CD14-positive monocyte (primary cell): ENCODE results near the gene IL15RA. TPM values are rescaled to one million over a fixed set of nuclear protein-coding genes. Genes with fewer than 3 reads are reported as not detected.
"Not testable (repeated sequence)": the region's sequence is repeated elsewhere in the genome, so short reads cannot be mapped to it uniquely, and the experiment has no call there.

Experiments used
- DNase-seq, 3 donors: peaks; one replicate each; pipeline ENCODE4 v3.0.0-alpha.2; 2011 to 2022
- H2AFZ ChIP-seq: 2 replicates; pipeline ENCODE4 v1.6.0; 2012; ENCODE audit warnings: mild to moderate bottlenecking, low read depth, low read length, inconsistent platforms; ENCODE audit not compliant: insufficient read depth, poor library complexity, severe bottlenecking
- H3K27ac ChIP-seq, 2 donors: 1 replicate in 1 of 2; 2 replicates in 1 of 2; pipeline ENCODE4 v1.5.1; 2012 to 2013; ENCODE audit warnings: low read length in 2 of 2, control low read depth in 1 of 2, inconsistent platforms in 1 of 2, low read depth in 1 of 2, mild to moderate bottlenecking in 1 of 2
- H3K27me3 ChIP-seq, 2 donors: one replicate each; pipeline versions ENCODE4 v1.6.0 to v1.6.1; 2011 to 2013; ENCODE audit warnings: low read length in 2 of 2; ENCODE audit not compliant: control insufficient read depth in 2 of 2, insufficient read depth in 2 of 2
- H3K36me3 ChIP-seq, 2 donors: replicated peaks in 1 of 2; 1 replicate in 1 of 2; 2 replicates in 1 of 2; pipeline versions ENCODE4 v1.5.1 to v1.6.1; 2012 to 2013; ENCODE audit warnings: low read length in 2 of 2, control low read depth in 1 of 2, inconsistent platforms in 1 of 2, mild to moderate bottlenecking in 1 of 2; ENCODE audit not compliant: insufficient read depth in 2 of 2, control insufficient read depth in 1 of 2
- H3K4me1 ChIP-seq, 2 donors: 1 replicate in 1 of 2; 2 replicates in 1 of 2; pipeline versions ENCODE4 v1.5.1 to v1.6.1; 2012 to 2013; ENCODE audit warnings: low read length in 2 of 2, control low read depth in 1 of 2, inconsistent platforms in 1 of 2, mild to moderate bottlenecking in 1 of 2, moderate library complexity in 1 of 2; ENCODE audit not compliant: insufficient read depth in 2 of 2, control insufficient read depth in 1 of 2
- H3K4me2 ChIP-seq: replicated peaks from 2 replicates; pipeline ENCODE3; 2012; ENCODE audit warnings: low read length, moderate library complexity, mild to moderate bottlenecking; ENCODE audit not compliant: poor library complexity, severe bottlenecking; ENCODE audit errors: extremely low read depth
- H3K4me3 ChIP-seq, 3 experiments: fragments of 200-600 bp in 1 of 3; sonication (generic) in 1 of 3; replicated peaks in 1 of 3; 1 replicate in 2 of 3; 2 replicates in 1 of 3; pipeline ENCODE4 v1.5.1; 2011 to 2013; ENCODE audit warnings: low read length in 3 of 3, mild to moderate bottlenecking in 3 of 3, control low read depth in 2 of 3, low read depth in 2 of 3, inconsistent platforms in 1 of 3, moderate library complexity in 1 of 3
- H3K79me2 ChIP-seq: 2 replicates; pipeline ENCODE4 v1.6.0; 2012; ENCODE audit warnings: mild to moderate bottlenecking, control low read depth, inconsistent platforms, low read length, moderate library complexity; ENCODE audit not compliant: insufficient read depth
- H3K9ac ChIP-seq: 2 replicates; pipeline ENCODE4 v1.6.0; 2017; ENCODE audit warnings: low read length, mild to moderate bottlenecking; ENCODE audit not compliant: insufficient read depth, poor library complexity, severe bottlenecking
- H3K9me3 ChIP-seq, 2 donors: replicated peaks in 1 of 2; 1 replicate in 1 of 2; 2 replicates in 1 of 2; pipeline versions ENCODE4 v1.5.1 to v1.6.1; 2012 to 2013; ENCODE audit warnings: low read length in 2 of 2, control low read depth in 1 of 2; ENCODE audit not compliant: control insufficient read depth in 1 of 2, insufficient read depth in 1 of 2
- H4K20me1 ChIP-seq: 2 replicates; pipeline ENCODE4 v1.6.0; 2012; ENCODE audit warnings: mild to moderate bottlenecking, low read length, control low read depth, moderate library complexity; ENCODE audit not compliant: insufficient read depth
- H3K27ac Mint-ChIP-seq, 7 donors: one replicate each; pipeline ENCODE4 v1.8.0; 2020; ENCODE audit warnings: mild to moderate bottlenecking in 7 of 7, mixed read lengths in 7 of 7, moderate library complexity in 6 of 7, inconsistent platforms in 2 of 7
- H3K27me3 Mint-ChIP-seq, 3 donors: one replicate each; pipeline ENCODE4 v1.8.0; 2021 to 2022; ENCODE audit warnings: low read depth in 3 of 3, mild to moderate bottlenecking in 3 of 3, mixed read lengths in 3 of 3, moderate library complexity in 3 of 3, inconsistent platforms in 1 of 3
- H3K36me3 Mint-ChIP-seq, 2 donors: one replicate each; pipeline ENCODE4 v1.8.0; 2020; ENCODE audit warnings: mixed read lengths in 2 of 2, inconsistent platforms in 1 of 2, mild to moderate bottlenecking in 1 of 2
- H3K4me1 Mint-ChIP-seq: one replicate; pipeline ENCODE4 v1.8.0; 2020; ENCODE audit warnings: mild to moderate bottlenecking, mixed read lengths
- H3K4me3 Mint-ChIP-seq, 2 donors: one replicate each; pipeline ENCODE4 v1.8.0; 2020; ENCODE audit warnings: mild to moderate bottlenecking in 2 of 2, mixed read lengths in 2 of 2, moderate library complexity in 1 of 2
- H3K9me3 Mint-ChIP-seq, 7 donors: one replicate each; pipeline ENCODE4 v1.8.0; 2020 to 2022; ENCODE audit warnings: mixed read lengths in 7 of 7, mild to moderate bottlenecking in 6 of 7, moderate library complexity in 6 of 7, inconsistent platforms in 2 of 7
- CTCF ChIP-seq: fragments of 200-600 bp; IDR thresholded peaks from one replicate; pipeline ENCODE4 v1.8.0; 2022; ENCODE audit warnings: antibody characterized with exemption, mild to moderate bottlenecking
- WGBS: methylation state at CpG from one replicate; pipeline ENCODE4 v1.1.5; 2013; ENCODE audit warnings: missing lambda C conversion rate; ENCODE audit not compliant: insufficient coverage; 5-methylcytosine and 5-hydroxymethylcytosine counted together
- intact Hi-C, 2 donors: fragments of 100-400 bp; cut with micrococcal nuclease; formaldehyde crosslinking; loops; one replicate each; pipeline versions ENCODE4 v1.15.0 to v1.15.1; 2023
- polyA plus RNA-seq, 3 donors: library from polyadenylated mRNA; depleted of rRNA in 1 of 3; unstranded in 2 of 3; stranded (reverse) in 1 of 3; fragments of 300-500 nt in 2 of 3; fragments of >200 nt in 1 of 3; fragmentation: Illumina TruSeq in 2 of 3; gene quantifications; 1 replicate in 2 of 3; 2 replicates in 1 of 3; pipeline ENCODE4 v1.2.3, GENCODE V29; 2012 to 2021

The IL15RA gene
- polyA plus RNA-seq, 3 donors: 12.4 to 23.1 (median 12.6) TPM

- H3K27me3 Mint-ChIP-seq: peaks cover 0 to 2% (median 0%) of the 10 kb centered on the region in 3 donors
- Histone ChIP-seq H2AFZ (no peak overlapping the region), H3K9ac (no peak overlapping the region), H3K4me2 (no peak overlapping the region), H3K4me1 (no peaks in the 10 kb centered on the region), H3K27ac (no peak overlapping the region), H3K79me2 (peaks cover 5% of the 10 kb centered on the region), H4K20me1 (peaks cover 41% of the 10 kb centered on the region), H3K4me3 (no peak overlapping the region), H3K9me3 (no peaks in the 10 kb centered on the region), H3K36me3 (peaks cover 43 to 88% of the 10 kb centered on the region in 2 donors), H3K27me3 (no peaks in the 10 kb centered on the region)
- intact Hi-C loops: no loop called here
- DNase-seq: no peak
- no peaks in the 10 kb centered on the region for H3K4me1 Mint-ChIP-seq
- H3K36me3 Mint-ChIP-seq: peaks cover 69 to 83% of the 10 kb centered on the region in 2 donors
- 93% methylated on average over 5 of the region's 7 CpGs for WGBS
- no peak for TF ChIP-seq CTCF
- peak overlapping the region in 2 of 7 donors; percentile 41 to 42 for H3K27ac Mint-ChIP-seq
- no peak overlapping the region for H3K4me3 Mint-ChIP-seq
- no peaks in the 10 kb centered on the region for H3K9me3 Mint-ChIP-seq
Measured at GRCh38 chr10:5963071-5963470, 14.3 kb downstream of the IL15RA start.

DNA sequence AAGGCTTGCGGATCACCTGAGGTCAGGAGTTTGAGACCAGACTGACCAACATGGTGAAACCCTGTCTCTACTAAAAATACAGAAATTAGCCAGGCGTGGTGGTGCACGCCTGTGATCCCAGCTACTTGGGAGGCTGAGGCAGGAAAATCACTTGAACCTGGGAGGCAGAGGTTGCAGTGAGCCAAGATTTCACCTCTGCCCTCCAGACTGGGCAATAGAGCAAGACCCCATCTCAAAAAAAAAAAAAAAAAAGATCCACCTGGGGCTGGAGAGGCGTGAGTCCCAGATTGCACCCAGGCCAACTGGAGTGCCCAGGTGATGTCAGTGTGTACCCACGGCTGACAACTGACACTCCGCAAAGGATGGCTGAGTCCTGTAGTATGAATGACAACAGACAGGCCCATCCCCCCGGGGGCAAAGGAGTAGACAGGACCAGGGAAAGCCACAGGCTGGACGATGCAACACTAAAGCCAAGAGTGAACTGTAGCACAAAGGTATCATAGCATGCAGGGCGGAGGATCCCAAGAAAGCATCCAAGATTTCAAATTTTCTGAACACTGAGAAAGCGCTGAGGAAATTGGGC lies 14.9 kb downstream of the IL15RA start:
- H3K4me3 ChIP-seq, intact Hi-C loops, H3K27me3 Mint-ChIP-seq, H3K4me2 ChIP-seq, H3K9me3 ChIP-seq, H3K4me3 Mint-ChIP-seq, H3K9me3 Mint-ChIP-seq, H3K27me3 ChIP-seq, DNase-seq, H2AFZ ChIP-seq, H3K4me1 Mint-ChIP-seq, H3K27ac ChIP-seq, H3K79me2 ChIP-seq, H3K9ac ChIP-seq, H3K4me1 ChIP-seq: not testable (repeated sequence)
- Mint-ChIP-seq H3K36me3 (peaks cover 67 to 83% of the 10 kb centered on the region in 2 donors), H3K27ac (peak overlapping the region in 2 of 7 donors; percentile 7 to 64)
- 93% methylated on average over 7 of the region's 10 CpGs for WGBS
- peaks cover 35% of the 10 kb centered on the region for H4K20me1 ChIP-seq
- peaks cover 43 to 90% of the 10 kb centered on the region in 2 donors for H3K36me3 ChIP-seq
